ENCODE results near the gene SLC44A1. TPM values are rescaled to one million over a fixed set of nuclear protein-coding genes. Genes with fewer than 3 reads are reported as not detected.

SLC44A1 gene
- total RNA-seq, 1 donor from 2014 or later: 67.5 TPM

DNA sequence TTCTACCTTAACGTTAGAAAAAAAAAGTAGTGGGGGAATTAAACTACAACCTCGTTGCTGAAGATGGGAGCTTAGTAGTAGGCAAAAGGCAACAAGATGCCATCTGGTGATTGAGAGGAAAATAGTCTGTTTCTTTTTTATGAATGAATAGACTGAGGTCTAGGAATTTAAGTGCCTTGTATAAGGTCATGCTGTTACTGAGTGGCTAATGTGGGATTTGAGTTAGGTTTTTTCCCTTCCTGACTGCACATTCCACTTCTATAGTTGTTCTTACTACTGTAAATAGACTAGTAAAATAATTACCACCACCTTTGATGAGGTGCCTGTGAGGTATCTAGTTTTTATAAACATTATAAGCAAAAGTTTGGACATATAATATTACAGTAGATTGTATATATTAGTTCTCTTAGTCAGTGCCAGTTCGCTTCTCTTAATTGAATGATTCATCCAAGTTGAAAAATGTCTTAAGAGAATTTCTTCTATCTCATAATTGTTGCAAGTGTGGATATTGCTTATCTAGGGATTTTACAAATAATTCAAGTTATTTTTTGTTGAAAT lies 222.5 kb downstream of the SLC44A1 start:
- no peak for DNase-seq (ENCODE audit: low spot score)

DNA sequence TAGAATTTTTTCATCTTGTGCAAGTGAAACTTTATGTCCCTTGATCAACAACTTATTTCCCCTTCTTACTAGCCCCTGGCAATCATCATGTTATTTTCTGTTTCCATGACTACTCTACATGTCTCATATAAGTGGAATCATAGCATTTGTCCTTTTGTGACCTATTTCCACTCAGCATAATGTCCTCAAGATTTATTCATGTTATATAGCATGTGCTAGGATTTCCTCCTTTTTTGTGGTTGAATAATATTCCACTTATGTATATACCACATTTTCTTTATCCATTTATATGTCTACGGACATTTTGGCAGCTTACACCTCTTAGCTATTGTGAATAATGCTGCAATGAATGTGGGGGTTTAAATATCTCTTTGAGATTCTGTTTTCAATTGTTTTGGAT lies 224.4 kb downstream of the SLC44A1 start:
- DNase-seq (ENCODE audit: low spot score): no peak

GRCh38 chr9:105473221-105473620 lies 228.8 kb downstream of the SLC44A1 start:
- no peak for DNase-seq (ENCODE audit: low spot score)

DNA sequence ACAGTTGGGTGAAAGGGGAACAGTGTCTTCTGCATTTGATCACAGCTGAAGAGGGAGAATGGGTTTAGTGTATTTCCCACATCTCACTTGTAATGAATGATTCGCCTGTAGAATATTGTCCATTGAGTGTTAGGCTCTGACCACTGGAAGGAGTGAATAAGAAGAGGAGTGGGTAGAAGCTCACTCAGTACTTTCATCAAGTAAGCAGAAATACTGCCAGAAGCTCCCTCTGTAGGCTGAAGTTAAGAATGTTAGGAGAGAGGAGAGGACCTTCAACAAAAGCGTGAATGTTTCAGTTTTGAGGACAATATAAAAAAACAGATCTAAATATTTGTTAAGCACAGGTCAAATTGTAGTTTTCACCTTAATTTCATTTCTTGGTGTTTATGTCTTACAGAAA lies 230.9 kb downstream of the SLC44A1 start:
- DNase-seq (ENCODE audit: low spot score): no peak

DNA sequence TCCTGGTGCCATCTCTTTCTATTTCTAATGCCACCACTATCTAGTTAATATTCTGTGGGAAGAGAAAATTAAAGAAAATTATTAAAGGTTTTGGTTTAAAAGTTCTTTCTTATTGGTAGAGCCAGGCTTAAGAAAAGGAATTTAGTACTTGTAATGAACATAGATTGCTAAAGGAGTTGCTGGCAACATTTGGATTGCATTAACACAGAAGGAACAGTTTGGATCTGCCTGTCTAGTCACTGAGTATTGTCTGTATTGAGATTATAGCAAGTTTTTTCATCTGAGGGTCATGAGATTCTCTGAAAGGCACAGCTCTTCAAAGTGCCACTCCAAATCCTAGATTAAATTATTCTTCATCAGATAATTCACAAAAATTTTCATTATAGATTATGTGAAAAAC lies 235.4 kb downstream of the SLC44A1 start:
- DNase-seq (ENCODE audit: low spot score): no peak

DNA sequence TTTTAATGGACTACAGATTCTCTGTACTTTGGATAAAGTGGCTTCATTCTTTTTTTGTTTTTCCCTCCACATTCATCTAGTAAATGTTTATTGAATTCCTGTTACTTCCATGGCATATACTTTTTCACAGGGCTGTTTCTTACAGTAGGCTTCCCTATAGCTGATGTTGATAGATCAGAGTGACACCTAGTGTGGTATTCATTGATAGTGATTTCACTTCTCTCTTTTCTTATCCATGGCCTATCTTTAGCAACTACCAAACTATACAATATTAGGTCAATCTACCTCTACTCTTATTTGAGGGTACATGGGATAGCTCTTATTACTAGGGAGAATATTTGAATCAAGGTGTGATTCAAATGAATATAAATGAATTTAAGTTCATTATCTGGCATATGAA lies 239.2 kb downstream of the SLC44A1 start:
- no peak for DNase-seq (ENCODE audit: low spot score)

DNA sequence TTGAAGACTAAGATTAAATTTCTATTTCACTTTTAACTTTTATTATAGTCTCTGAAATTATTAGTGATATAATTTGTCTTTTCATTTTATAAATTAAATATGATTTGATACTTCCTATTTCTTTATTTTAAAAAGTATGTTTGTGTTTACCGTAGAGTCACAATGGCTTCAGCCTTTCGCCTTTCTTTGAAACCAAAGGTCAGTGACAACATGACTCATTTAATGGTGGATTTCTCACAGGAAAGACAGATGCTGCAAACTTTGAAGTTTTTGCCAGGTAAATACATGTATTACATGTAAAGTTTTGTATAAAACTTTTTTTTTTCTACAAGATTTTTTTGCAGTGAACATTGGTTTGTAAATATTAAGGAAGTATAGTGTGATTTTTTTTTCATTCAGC lies 239.8 kb downstream of the SLC44A1 start:
- DNase-seq (ENCODE audit: low spot score): no peak

DNA sequence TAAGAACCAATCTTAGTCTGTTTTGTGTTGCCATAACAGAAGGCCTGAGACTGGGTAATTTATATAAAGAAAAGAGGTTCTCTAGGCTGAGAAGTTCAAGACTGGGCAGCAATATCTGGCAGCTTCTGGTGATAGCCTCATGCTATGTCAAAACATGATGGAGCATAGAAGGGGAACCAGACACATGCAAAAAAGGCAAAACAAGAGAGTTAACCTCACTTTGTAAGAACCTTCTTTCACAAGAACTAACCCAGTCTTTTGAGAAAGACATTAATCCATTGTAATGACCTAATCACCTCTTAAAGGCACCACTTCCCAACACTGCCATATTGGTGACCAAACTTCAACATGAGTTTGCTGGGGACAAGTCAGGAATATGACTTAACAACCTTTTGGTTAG lies 240.7 kb downstream of the SLC44A1 start:
- no peak for DNase-seq (ENCODE audit: low spot score)

Other genes starting within 250 kb of the SLC44A1 start
- 5.0 TPM for gene FSD1L, start 203.4 kb downstream of the SLC44A1 start, total RNA-seq

Measured in ureter (tissue), 1 donor.